HG02798 (cell line): ENCODE measurements around the gene CMSS1.

Experiments used
- ATAC-seq: cut with Tn5 transposase; IDR thresholded peaks from one replicate; pipeline ENCODE4 v1.9.1; 2021; ENCODE audit warnings: mild to moderate bottlenecking; ENCODE audit not compliant: unreplicated experiment, poor library complexity

Gene CMSS1

GRCh38 chr3:99850608-99851007, 32.9 kb downstream of the CMSS1 start:
- no peak for ATAC-seq

- no peak for ATAC-seq
These were observed 34.3 kb downstream of the CMSS1 start for GRCh38 chr3:99851955-99852354.

- ATAC-seq, result no peak
These were observed 35.2 kb downstream of the CMSS1 start for GRCh38 chr3:99852851-99853250.

- ATAC-seq, result no peak
These were observed 37.2 kb downstream of the CMSS1 start for GRCh38 chr3:99854756-99855298.

- ATAC-seq, result no peak
These were observed 38.2 kb downstream of the CMSS1 start for GRCh38 chr3:99855900-99856299.

- ATAC-seq, result no peak
These were observed 39.0 kb downstream of the CMSS1 start for GRCh38 chr3:99856437-99857220.

- ATAC-seq, result no peak
These were observed 39.6 kb downstream of the CMSS1 start for GRCh38 chr3:99857278-99857677.

- ATAC-seq, result no peak
These were observed 40.8 kb downstream of the CMSS1 start for GRCh38 chr3:99858469-99858868.

- no peak for ATAC-seq
These were observed 42.2 kb downstream of the CMSS1 start for GRCh38 chr3:99859825-99860224.

- ATAC-seq, result no peak
These were observed 43.6 kb downstream of the CMSS1 start for GRCh38 chr3:99861216-99861615.

- ATAC-seq, result no peak
These were observed 44.5 kb downstream of the CMSS1 start for GRCh38 chr3:99862208-99862607.

- ATAC-seq, result no peak
These were observed 45.3 kb downstream of the CMSS1 start for GRCh38 chr3:99863002-99863401.

- ATAC-seq, result no peak
These were observed 45.9 kb downstream of the CMSS1 start for GRCh38 chr3:99863588-99863987.

GRCh38 chr3:99864289-99864688, 46.6 kb downstream of the CMSS1 start:
- ATAC-seq, result no peak

GRCh38 chr3:99865321-99865720, 47.7 kb downstream of the CMSS1 start:
- no peak for ATAC-seq

GRCh38 chr3:99866261-99866761, 48.6 kb downstream of the CMSS1 start:
- no peak for ATAC-seq

- ATAC-seq, result no peak
These were observed 50.1 kb downstream of the CMSS1 start for GRCh38 chr3:99867594-99868310.

GRCh38 chr3:99868311-99868646, 50.6 kb downstream of the CMSS1 start:
- ATAC-seq, result no peak

GRCh38 chr3:99869621-99870020, 52.0 kb downstream of the CMSS1 start:
- no peak for ATAC-seq

- no peak for ATAC-seq
These were observed 53.0 kb downstream of the CMSS1 start for GRCh38 chr3:99870712-99871111.

GRCh38 chr3:99871231-99872045, 53.8 kb downstream of the CMSS1 start:
- no peak for ATAC-seq
